ENCODE results near the gene NTM. TPM values are rescaled to one million over a fixed set of nuclear protein-coding genes. Genes with fewer than 3 reads are reported as not detected.

NTM gene
- total and polyA plus RNA-seq, 9 donors: 0.16 to 8.5 (median 0.55) TPM; not detected in 3

DNA sequence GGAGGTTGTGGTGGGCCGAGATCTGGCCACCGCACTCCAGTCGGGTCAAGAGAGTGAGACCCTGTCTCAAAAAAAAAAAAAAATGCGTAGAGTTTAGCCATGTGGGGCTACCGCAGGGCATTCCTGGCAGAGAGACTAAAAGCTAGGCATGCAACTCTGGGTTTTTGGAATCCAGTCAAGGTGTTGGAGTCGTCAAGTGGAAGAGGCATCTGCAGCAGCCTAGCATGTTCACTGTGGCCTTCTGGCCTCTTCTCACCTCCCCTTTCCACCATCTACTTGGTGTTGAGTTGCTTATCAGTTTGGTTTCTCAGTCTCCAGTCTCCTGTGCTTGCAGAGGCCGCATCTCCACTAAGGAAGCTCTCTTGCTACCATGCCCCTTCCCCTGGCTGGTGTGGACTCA lies 572.5 kb downstream of the NTM start:
- Histone ChIP-seq H3K4me3 (no peak overlapping the region), H3K27ac (no peak overlapping the region), H3K36me3 (no peaks in the 10 kb centered on the region), H3K27me3 (no peaks in the 10 kb centered on the region), H3K4me1 (ENCODE audit: insufficient read depth) (no peaks in the 10 kb centered on the region), H3K9me3 (no peaks in the 10 kb centered on the region)
- DNase-seq: no peak
- intact Hi-C loops (cut with DNase I): no loop called here
- TF ChIP-seq, protein P1, sequence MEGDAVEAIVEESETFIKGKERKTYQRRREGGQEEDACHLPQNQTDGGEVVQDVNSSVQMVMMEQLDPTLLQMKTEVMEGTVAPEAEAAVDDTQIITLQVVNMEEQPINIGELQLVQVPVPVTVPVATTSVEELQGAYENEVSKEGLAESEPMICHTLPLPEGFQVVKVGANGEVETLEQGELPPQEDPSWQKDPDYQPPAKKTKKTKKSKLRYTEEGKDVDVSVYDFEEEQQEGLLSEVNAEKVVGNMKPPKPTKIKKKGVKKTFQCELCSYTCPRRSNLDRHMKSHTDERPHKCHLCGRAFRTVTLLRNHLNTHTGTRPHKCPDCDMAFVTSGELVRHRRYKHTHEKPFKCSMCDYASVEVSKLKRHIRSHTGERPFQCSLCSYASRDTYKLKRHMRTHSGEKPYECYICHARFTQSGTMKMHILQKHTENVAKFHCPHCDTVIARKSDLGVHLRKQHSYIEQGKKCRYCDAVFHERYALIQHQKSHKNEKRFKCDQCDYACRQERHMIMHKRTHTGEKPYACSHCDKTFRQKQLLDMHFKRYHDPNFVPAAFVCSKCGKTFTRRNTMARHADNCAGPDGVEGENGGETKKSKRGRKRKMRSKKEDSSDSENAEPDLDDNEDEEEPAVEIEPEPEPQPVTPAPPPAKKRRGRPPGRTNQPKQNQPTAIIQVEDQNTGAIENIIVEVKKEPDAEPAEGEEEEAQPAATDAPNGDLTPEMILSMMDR (IDR thresholded peaks at IDR 0.05): no peak
- no peak for TF ChIP-seq POLR2A (IDR thresholded peaks at IDR 0.05)
- no peak for TF ChIP-seq EP300 (IDR thresholded peaks at IDR 0.05)
- WGBS, 3 donors: 72 to 77% (median 73%) methylated on average over 7 of the region's 7 CpGs

DNA sequence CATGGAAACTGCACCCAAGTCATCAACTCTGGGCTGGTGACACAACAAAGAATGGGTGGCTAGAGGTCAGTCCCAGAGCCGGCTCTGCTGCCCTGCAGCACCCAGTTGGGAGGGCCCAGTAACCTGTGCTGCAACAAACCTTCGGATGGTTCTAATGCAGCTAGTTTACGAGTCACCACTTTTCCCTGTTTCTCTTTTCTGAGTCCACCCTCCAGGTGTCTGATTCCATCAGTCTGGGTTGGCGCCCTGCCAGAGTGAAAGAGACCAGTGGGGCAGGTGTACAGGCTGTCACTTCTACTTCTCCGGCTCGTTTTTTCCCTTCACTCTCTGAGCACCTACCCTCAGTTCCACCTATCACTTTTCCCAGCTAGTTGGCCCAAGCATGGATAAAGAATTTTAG lies 572.9 kb downstream of the NTM start:
- H3K27ac ChIP-seq: no peak overlapping the region
- WGBS, 3 donors: 69 to 75% (median 74%) methylated on average over 6 of the region's 6 CpGs
- intact Hi-C loops (cut with DNase I): no loop called here
- H3K36me3 ChIP-seq: no peaks in the 10 kb centered on the region
- H3K27me3 ChIP-seq: no peaks in the 10 kb centered on the region
- no peak overlapping the region for H3K4me3 ChIP-seq
- DNase-seq: no peak
- TF ChIP-seq, protein P1 (IDR thresholded peaks at IDR 0.05): no peak
- TF ChIP-seq POLR2A (IDR thresholded peaks at IDR 0.05) (no peak), EP300 (IDR thresholded peaks at IDR 0.05) (no peak)
- H3K9me3 ChIP-seq: no peaks in the 10 kb centered on the region
- no peaks in the 10 kb centered on the region for H3K4me1 ChIP-seq (ENCODE audit: insufficient read depth)

DNA sequence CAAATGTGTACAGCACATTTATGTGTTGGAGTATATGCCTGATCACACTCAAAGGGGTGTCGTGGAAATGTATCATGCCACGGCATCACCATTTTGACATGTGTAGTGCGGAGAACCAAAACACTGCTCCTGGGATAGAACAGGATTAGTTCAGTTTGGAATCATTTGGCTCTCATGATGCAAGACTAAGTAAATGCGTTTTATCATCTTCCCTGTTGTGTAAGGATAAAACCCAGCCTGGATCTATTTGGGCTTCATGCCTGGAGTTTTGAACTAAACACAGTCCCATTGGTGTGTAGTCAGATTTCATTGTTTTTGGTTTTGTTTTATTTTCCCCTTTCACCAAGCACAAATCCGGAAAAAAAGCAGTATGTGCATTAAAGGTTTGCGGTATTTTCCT lies 574.3 kb downstream of the NTM start:
- TF ChIP-seq, protein P1 (IDR thresholded peaks at IDR 0.05): no peak
- no peak for TF ChIP-seq EP300 (IDR thresholded peaks at IDR 0.05)
- no peak for TF ChIP-seq POLR2A (IDR thresholded peaks at IDR 0.05)
- no peaks in the 10 kb centered on the region for H3K4me1 ChIP-seq (ENCODE audit: insufficient read depth)
- no peak overlapping the region for H3K4me3 ChIP-seq
- 68 to 74% (median 73%) methylated on average over 6 of the region's 6 CpGs for WGBS, 3 donors
- H3K27me3 ChIP-seq: no peaks in the 10 kb centered on the region
- H3K27ac ChIP-seq: no peak overlapping the region
- no peaks in the 10 kb centered on the region for H3K9me3 ChIP-seq
- intact Hi-C loops (cut with DNase I): no loop called here
- DNase-seq: no peak
- H3K36me3 ChIP-seq: no peaks in the 10 kb centered on the region

DNA sequence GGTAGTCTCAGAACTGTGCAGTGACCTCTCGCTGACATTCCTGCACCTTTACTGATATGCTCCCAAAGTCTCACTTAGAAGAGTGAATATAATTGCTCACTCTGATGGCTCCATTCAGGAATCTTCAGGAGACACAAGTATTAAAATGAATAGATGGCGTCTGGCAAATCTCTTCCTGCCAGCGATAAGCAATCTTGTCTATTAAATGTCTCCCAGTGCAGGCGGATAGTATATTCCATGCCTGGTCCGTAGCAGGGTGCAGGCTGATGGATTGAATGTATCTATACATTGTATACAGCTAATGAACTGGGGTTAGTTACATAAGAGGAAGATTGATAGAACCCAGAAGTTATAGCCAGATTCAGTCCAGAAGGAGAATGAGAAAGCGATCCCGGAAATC lies 575.3 kb downstream of the NTM start:
- H3K4me1 ChIP-seq (ENCODE audit: insufficient read depth): no peaks in the 10 kb centered on the region

More for the DNA sequence above, 575.3 kb downstream of the NTM start:
- Histone ChIP-seq H3K27ac (no peak overlapping the region), H3K9me3 (no peaks in the 10 kb centered on the region), H3K4me3 (no peak overlapping the region), H3K36me3 (no peaks in the 10 kb centered on the region), H3K27me3 (no peaks in the 10 kb centered on the region)
- 73 to 78% (median 75%) methylated on average over 7 of the region's 7 CpGs for WGBS, 3 donors
- intact Hi-C loops (cut with DNase I): no loop called here
- no peak for DNase-seq
- no peak for TF ChIP-seq EP300 (IDR thresholded peaks at IDR 0.05)
- no peak for TF ChIP-seq POLR2A (IDR thresholded peaks at IDR 0.05)
- TF ChIP-seq, protein P1 (IDR thresholded peaks at IDR 0.05): no peak
